ENCODE measurements around the gene TENM4. TPM values are rescaled to one million over a fixed set of nuclear protein-coding genes. Genes with fewer than 3 reads are reported as not detected.

Gene TENM4
- total and polyA plus RNA-seq, 2 of the 8 experiments (the other 6 are each of a cell fraction or from before 2014, with no cell fraction given) = 3.5 to 7.2 TPM

- TF ChIP-seq CHD7 (IDR thresholded peaks at IDR 0.05; ENCODE audit: insufficient replicate concordance, low read length) (peak; percentile 65), SIN3A (conservative IDR thresholded peaks at IDR 0.05 in 1 of 2, IDR thresholded peaks at IDR 0.05 in 1 of 2; ENCODE audit: low read depth in 1 of 2, low read length in 2 of 2) (peak; percentile 53 to 86; a peak in 2 of 4 replicates), POU5F1 (IDR thresholded peaks at IDR 0.05; ENCODE audit: low read depth, low read length) (0 out of 2 replicates have a peak, but pooled peaks have one; percentile 43), TAF7 (optimal IDR thresholded peaks at IDR 0.05; ENCODE audit: borderline replicate concordance, low read depth, low read length) (no peak), BCL11A (IDR thresholded peaks at IDR 0.05; ENCODE audit: low read depth in 2 of 2, low read length in 2 of 2) (no peak), BRCA1 (IDR thresholded peaks at IDR 0.05; ENCODE audit: low read depth, low read length) (no peak), E2F6 (IDR thresholded peaks at IDR 0.05) (no peak), ATF3 (IDR thresholded peaks at IDR 0.05; ENCODE audit: insufficient read depth, low read depth, low read length) (no peak)
Observed at GRCh38 chr11:79472819-79473529, 32.1 kb upstream of the TENM4 start (continued).
